GM12872 (cell line): ENCODE results near the gene SPEF2.

Experiments
- TF ChIP-seq, protein P1 (sequence below): IDR thresholded peaks from 3 replicates; pipeline ENCODE4 v1.5.1; 2011; ENCODE audit warnings: low read depth, mild to moderate bottlenecking, low read length, moderate library complexity; ENCODE audit not compliant: insufficient read depth

The SPEF2 gene

DNA sequence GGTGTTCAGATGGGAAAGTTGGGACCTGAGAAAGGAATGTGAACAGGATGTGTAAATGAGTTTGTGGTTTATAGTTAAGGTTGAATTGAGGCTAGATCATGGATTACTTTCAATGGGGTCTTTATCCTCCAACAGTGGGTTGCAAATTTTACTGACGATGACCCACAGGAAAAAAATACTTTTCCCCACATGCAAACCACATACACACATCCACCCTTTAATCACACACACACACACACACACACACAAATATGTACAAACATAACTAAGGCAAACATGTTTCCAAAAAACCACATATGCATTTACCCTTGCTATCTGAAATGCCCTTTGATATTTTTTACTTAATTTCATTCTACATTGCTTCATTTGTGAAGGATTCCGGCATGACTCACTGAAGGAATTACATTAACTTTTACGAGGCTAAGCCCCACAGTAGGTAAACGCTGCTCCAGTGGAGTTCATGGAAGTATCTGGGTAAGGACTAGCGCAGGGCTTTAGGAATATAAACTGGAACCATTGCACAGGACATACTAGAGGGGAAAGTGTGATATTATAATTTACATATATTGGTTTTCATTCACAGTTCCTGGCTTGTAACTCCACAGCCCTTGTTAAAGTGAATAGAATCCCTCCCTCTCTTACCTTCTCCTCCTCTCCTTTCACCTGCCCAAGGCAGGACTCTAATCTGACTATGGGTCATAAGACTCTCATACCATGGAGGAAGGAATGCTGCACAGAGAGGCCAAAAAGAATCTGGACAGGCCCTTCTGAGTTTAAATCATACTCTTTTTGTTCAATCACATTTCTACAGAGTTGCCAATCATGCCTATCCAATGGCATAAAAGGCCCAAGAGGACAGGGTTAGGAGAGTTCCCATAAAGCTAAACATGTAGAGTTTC is 8.5 kb upstream of the SPEF2 start:
- TF ChIP-seq, protein P1, sequence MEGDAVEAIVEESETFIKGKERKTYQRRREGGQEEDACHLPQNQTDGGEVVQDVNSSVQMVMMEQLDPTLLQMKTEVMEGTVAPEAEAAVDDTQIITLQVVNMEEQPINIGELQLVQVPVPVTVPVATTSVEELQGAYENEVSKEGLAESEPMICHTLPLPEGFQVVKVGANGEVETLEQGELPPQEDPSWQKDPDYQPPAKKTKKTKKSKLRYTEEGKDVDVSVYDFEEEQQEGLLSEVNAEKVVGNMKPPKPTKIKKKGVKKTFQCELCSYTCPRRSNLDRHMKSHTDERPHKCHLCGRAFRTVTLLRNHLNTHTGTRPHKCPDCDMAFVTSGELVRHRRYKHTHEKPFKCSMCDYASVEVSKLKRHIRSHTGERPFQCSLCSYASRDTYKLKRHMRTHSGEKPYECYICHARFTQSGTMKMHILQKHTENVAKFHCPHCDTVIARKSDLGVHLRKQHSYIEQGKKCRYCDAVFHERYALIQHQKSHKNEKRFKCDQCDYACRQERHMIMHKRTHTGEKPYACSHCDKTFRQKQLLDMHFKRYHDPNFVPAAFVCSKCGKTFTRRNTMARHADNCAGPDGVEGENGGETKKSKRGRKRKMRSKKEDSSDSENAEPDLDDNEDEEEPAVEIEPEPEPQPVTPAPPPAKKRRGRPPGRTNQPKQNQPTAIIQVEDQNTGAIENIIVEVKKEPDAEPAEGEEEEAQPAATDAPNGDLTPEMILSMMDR = no peak

DNA sequence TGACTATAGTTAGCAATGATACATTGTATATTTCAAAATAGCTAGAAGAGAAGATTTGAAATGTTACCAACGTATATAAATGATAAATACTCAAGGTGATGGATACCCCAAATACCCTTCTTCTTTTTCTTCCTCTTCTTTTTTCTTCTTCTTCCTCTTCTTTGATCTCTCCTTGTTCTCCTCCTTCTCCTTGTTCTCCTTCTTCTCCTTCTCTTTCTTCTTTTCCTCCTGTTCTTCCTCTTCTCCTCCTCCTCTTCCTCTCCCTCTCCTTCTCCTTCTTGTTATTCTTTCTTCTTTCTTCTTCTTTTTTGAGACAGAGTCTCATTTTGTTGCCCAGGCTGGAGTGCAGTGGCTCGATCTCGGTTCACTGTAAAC is 616 bp upstream of the SPEF2 start:
- TF ChIP-seq, protein P1 = no peak

DNA sequence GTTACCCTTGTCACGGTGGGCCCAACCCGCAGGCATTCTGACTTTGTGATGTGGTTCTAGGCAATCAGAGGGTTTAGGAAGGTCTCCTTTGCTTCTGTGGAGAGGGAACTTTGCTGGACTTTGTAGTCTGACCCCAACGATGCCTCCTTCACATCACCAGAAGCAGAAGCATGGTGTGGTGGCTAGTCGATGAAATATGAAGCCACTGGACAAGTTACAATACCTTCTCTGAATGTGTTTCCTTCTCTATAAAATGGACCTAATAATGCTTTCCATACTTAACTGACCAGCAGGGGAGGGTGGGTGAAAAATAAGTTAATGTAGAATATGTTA is 607 bp downstream of the SPEF2 start:
- TF ChIP-seq, protein P1 = 0 out of 3 replicates have a peak, but pooled peaks have one; percentile 2

DNA sequence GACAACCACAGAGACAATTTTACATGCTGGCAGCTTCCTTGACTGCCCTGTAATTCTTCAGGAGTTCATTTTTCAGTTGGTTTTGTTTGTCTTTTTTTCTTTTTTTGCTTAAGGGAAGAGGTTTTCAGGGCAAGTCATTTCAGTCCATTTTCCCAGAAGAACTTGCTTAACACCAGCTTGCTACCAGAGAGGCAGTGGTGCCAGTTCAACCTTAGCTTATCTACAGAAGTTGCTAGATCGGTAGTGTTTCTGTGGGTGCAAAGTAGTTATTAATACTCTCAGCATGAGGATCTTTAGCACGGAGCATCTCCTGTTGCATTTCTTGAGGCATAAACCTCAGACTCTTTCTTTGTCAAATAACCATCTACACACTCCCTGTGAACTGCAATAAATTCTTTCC is 1.1 kb downstream of the SPEF2 start:
- TF ChIP-seq, protein P1 = no peak

DNA sequence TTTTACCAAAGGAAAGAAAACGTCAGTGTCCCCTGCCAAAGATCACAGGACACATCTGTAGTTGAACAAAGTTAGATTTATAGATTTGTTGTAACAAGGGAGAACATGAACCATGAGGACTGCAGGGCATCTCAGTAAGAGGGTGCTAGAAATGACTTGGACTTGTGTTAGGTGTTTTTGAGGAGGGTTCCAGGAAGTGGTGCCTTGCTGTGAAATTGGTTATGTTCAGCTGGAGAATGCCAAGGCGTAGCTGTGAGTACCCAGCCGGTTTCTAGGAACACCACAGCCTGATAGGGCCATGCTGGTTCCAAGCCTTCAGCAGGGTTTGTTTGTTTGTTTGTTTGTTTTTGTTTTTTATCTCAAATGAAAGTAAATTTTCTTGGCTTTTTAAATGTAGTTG is 5.3 kb downstream of the SPEF2 start:
- TF ChIP-seq, protein P1 = no peak

DNA sequence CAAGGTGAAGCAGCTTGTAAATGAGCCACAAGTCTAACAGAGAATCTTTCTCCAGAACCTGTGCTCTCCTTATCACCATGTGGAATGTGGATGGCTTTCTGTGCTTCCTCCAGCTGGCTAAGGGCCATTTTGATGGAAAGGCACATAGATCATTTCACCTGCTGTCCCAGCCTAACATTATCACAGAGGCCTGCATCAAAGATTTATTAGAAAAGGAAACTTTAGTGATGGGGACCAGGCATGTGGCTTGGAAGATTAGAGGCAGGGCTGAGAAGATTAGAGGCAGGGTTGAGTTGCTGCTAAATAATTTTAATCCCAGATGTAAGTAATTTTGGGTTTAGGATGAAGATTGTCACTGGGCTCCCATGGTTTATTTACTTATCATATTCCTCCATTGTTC is 6.3 kb downstream of the SPEF2 start:
- TF ChIP-seq, protein P1 = no peak

DNA sequence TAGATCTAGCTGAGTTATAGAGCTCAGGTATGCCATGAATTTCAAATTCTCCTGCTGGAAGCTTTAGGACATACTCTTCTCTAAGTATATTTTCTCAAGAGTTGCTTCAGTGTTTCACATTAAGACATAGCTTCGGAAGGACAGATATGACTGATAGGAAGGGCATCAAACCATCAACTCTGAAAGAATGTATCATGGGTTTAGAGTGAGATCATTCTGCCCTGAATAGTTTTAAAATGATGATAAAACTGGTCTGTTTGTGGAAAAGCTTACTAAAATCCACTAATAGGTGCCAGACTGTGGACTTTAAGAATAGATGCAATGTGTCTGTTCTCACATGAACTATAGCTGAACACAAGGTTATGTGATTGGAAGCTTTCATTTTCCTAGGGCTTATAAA is 8.4 kb downstream of the SPEF2 start:
- TF ChIP-seq, protein P1 = no peak

DNA sequence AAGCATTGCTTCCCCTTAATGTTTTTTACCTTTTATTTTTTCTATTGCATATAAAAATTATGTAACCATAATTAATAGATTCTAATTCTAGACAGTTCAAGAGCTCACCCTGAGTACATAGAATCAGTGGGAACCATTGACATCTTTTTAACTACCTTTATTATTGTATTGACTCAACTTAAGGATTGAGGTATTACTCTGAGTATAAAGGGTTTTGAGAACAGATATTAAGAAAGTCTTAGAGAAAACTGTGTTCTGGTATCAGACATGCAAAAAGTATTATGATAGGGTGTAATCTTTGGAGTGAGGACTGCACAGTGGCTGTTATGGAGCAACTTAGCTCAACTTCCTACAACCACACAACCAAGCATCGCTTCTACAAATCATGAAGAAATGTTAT is 8.9 kb downstream of the SPEF2 start:
- TF ChIP-seq, protein P1 = no peak
